CD14-positive monocyte (primary cell): ENCODE results near the gene COMT. TPM values are rescaled to one million over a fixed set of nuclear protein-coding genes. Genes with fewer than 3 reads are reported as not detected.
"Not testable (repeated sequence)": the region's sequence is repeated elsewhere in the genome, so short reads cannot be mapped to it uniquely, and the experiment has no call there.

Experiments used
- DNase-seq, 3 donors: peaks; one replicate each; pipeline ENCODE4 v3.0.0-alpha.2; 2011 to 2022
- H2AFZ ChIP-seq: 2 replicates; pipeline ENCODE4 v1.6.0; 2012; ENCODE audit warnings: mild to moderate bottlenecking, low read depth, low read length, inconsistent platforms; ENCODE audit not compliant: insufficient read depth, poor library complexity, severe bottlenecking
- H3K27ac ChIP-seq, 2 donors: 1 replicate in 1 of 2; 2 replicates in 1 of 2; pipeline ENCODE4 v1.5.1; 2012 to 2013; ENCODE audit warnings: low read length in 2 of 2, control low read depth in 1 of 2, inconsistent platforms in 1 of 2, low read depth in 1 of 2, mild to moderate bottlenecking in 1 of 2
- H3K27me3 ChIP-seq, 2 donors: one replicate each; pipeline versions ENCODE4 v1.6.0 to v1.6.1; 2011 to 2013; ENCODE audit warnings: low read length in 2 of 2; ENCODE audit not compliant: control insufficient read depth in 2 of 2, insufficient read depth in 2 of 2
- H3K36me3 ChIP-seq, 2 donors: replicated peaks in 1 of 2; 1 replicate in 1 of 2; 2 replicates in 1 of 2; pipeline versions ENCODE4 v1.5.1 to v1.6.1; 2012 to 2013; ENCODE audit warnings: low read length in 2 of 2, control low read depth in 1 of 2, inconsistent platforms in 1 of 2, mild to moderate bottlenecking in 1 of 2; ENCODE audit not compliant: insufficient read depth in 2 of 2, control insufficient read depth in 1 of 2
- H3K4me1 ChIP-seq, 2 donors: 1 replicate in 1 of 2; 2 replicates in 1 of 2; pipeline versions ENCODE4 v1.5.1 to v1.6.1; 2012 to 2013; ENCODE audit warnings: low read length in 2 of 2, control low read depth in 1 of 2, inconsistent platforms in 1 of 2, mild to moderate bottlenecking in 1 of 2, moderate library complexity in 1 of 2; ENCODE audit not compliant: insufficient read depth in 2 of 2, control insufficient read depth in 1 of 2
- H3K4me2 ChIP-seq: replicated peaks from 2 replicates; pipeline ENCODE3; 2012; ENCODE audit warnings: low read length, moderate library complexity, mild to moderate bottlenecking; ENCODE audit not compliant: poor library complexity, severe bottlenecking; ENCODE audit errors: extremely low read depth
- H3K4me3 ChIP-seq, 3 experiments: fragments of 200-600 bp in 1 of 3; sonication (generic) in 1 of 3; replicated peaks in 1 of 3; 1 replicate in 2 of 3; 2 replicates in 1 of 3; pipeline ENCODE4 v1.5.1; 2011 to 2013; ENCODE audit warnings: low read length in 3 of 3, mild to moderate bottlenecking in 3 of 3, control low read depth in 2 of 3, low read depth in 2 of 3, inconsistent platforms in 1 of 3, moderate library complexity in 1 of 3
- H3K79me2 ChIP-seq: 2 replicates; pipeline ENCODE4 v1.6.0; 2012; ENCODE audit warnings: mild to moderate bottlenecking, control low read depth, inconsistent platforms, low read length, moderate library complexity; ENCODE audit not compliant: insufficient read depth
- H3K9ac ChIP-seq: 2 replicates; pipeline ENCODE4 v1.6.0; 2017; ENCODE audit warnings: low read length, mild to moderate bottlenecking; ENCODE audit not compliant: insufficient read depth, poor library complexity, severe bottlenecking
- H3K9me3 ChIP-seq, 2 donors: replicated peaks in 1 of 2; 1 replicate in 1 of 2; 2 replicates in 1 of 2; pipeline versions ENCODE4 v1.5.1 to v1.6.1; 2012 to 2013; ENCODE audit warnings: low read length in 2 of 2, control low read depth in 1 of 2; ENCODE audit not compliant: control insufficient read depth in 1 of 2, insufficient read depth in 1 of 2
- H4K20me1 ChIP-seq: 2 replicates; pipeline ENCODE4 v1.6.0; 2012; ENCODE audit warnings: mild to moderate bottlenecking, low read length, control low read depth, moderate library complexity; ENCODE audit not compliant: insufficient read depth
- H3K27ac Mint-ChIP-seq, 7 donors: one replicate each; pipeline ENCODE4 v1.8.0; 2020; ENCODE audit warnings: mild to moderate bottlenecking in 7 of 7, mixed read lengths in 7 of 7, moderate library complexity in 6 of 7, inconsistent platforms in 2 of 7
- H3K27me3 Mint-ChIP-seq, 3 donors: one replicate each; pipeline ENCODE4 v1.8.0; 2021 to 2022; ENCODE audit warnings: low read depth in 3 of 3, mild to moderate bottlenecking in 3 of 3, mixed read lengths in 3 of 3, moderate library complexity in 3 of 3, inconsistent platforms in 1 of 3
- H3K36me3 Mint-ChIP-seq, 2 donors: one replicate each; pipeline ENCODE4 v1.8.0; 2020; ENCODE audit warnings: mixed read lengths in 2 of 2, inconsistent platforms in 1 of 2, mild to moderate bottlenecking in 1 of 2
- H3K4me1 Mint-ChIP-seq: one replicate; pipeline ENCODE4 v1.8.0; 2020; ENCODE audit warnings: mild to moderate bottlenecking, mixed read lengths
- H3K4me3 Mint-ChIP-seq, 2 donors: one replicate each; pipeline ENCODE4 v1.8.0; 2020; ENCODE audit warnings: mild to moderate bottlenecking in 2 of 2, mixed read lengths in 2 of 2, moderate library complexity in 1 of 2
- H3K9me3 Mint-ChIP-seq, 7 donors: one replicate each; pipeline ENCODE4 v1.8.0; 2020 to 2022; ENCODE audit warnings: mixed read lengths in 7 of 7, mild to moderate bottlenecking in 6 of 7, moderate library complexity in 6 of 7, inconsistent platforms in 2 of 7
- WGBS: methylation state at CpG from one replicate; pipeline ENCODE4 v1.1.5; 2013; ENCODE audit warnings: missing lambda C conversion rate; ENCODE audit not compliant: insufficient coverage; 5-methylcytosine and 5-hydroxymethylcytosine counted together
- intact Hi-C, 2 donors: fragments of 100-400 bp; cut with micrococcal nuclease; formaldehyde crosslinking; loops; one replicate each; pipeline versions ENCODE4 v1.15.0 to v1.15.1; 2023
- polyA plus RNA-seq, 3 donors: library from polyadenylated mRNA; depleted of rRNA in 1 of 3; unstranded in 2 of 3; stranded (reverse) in 1 of 3; fragments of 300-500 nt in 2 of 3; fragments of >200 nt in 1 of 3; fragmentation: Illumina TruSeq in 2 of 3; gene quantifications; 1 replicate in 2 of 3; 2 replicates in 1 of 3; pipeline ENCODE4 v1.2.3, GENCODE V29; 2012 to 2021
- TF ChIP-seq, protein P1 (sequence below): fragments of 200-600 bp; IDR thresholded peaks from one replicate; pipeline ENCODE4 v1.8.0; 2022; ENCODE audit warnings: antibody characterized with exemption, mild to moderate bottlenecking

COMT gene
- polyA plus RNA-seq, 3 donors, result 314 to 400 (median 329) TPM

DNA sequence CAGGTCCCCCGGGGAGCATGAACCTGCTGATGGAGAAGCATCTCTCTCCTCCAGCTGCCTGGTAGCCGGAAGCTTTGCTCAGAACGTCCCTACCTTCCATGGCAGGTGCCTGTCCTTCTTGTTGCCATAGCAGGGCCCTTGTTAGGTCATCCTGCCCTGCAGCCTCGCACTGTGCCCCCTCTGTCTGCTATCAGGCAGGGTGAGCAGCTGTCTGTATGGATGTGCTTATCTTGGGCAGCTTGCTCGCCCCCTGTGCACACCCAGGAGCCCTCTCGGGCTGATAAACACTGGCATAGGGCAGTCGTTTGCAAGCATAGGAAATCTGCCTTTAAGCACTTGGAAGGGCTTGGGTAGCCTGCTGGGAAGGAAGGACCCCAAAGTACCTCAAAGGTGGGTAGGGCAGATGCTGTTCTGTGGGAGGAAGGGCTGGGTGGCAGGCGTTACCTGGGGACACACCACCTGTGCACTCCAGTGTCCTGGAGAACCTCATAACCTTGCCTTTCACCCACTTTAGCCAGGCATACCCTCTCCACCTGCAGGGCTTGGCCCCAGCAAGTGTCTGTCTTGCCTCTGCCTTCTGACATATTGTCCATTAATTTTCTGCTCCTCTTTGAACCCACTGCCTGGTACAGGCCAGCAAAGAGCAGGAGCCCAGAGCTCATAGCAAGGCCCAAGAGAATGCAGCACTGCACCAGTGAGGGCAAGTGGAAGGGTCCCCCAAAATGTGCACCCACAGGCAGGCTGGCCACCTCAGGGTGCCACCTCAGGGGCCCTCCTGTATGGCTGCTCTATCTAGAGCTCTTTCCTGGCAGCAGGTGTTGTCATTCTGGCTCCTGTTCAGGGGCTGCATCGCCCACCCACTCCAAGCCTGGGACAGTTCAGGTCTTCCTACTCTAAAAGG, 8.0 kb upstream of the COMT start:
- H3K27ac Mint-ChIP-seq, result peak overlapping the region in 6 of 7 donors; percentile 25 to 88 (median 81)
- peaks cover 32 to 38% of the 10 kb centered on the region in 2 donors for H3K36me3 Mint-ChIP-seq

DNA sequence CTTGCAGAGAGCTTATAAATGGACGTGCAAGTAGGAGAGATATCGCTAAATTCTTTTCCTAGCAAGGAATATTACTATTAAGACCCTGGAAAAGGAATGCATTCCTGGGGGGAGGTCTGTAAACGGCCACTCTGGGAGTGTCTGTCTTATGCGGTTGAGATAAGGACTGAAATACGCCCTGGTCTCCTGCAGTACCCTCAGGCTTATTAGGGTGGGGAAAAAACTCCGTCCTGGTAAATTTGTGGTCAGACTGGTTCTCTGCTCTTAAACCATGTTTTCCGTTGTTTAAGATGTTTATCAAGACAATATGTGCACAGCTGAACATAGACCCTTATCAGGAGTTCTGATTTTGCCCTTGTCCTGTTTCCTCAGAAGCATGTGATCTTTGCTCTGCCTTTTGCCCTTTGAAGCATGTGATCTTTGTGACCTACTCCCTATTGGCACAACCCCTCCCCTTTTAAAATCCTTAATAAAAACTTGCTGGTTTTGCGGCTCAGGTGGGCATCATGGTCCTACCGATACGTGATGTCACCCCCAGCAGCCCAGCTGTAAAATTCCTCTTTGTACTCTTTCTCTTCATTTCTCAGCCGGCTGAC, 6.4 kb upstream of the COMT start:
- peaks cover 64% of the 10 kb centered on the region for H3K4me1 Mint-ChIP-seq

More for the DNA sequence above, 8.0 kb upstream of the COMT start:
- no peak overlapping the region for H3K4me3 Mint-ChIP-seq
- Histone ChIP-seq H3K27me3 (no peaks in the 10 kb centered on the region), H3K9ac (peak overlapping the region; percentile 10), H3K4me2 (peak overlapping the region; percentile 42), H3K9me3 (peaks cover 3 to 9% of the 10 kb centered on the region in 2 donors), H3K79me2 (peaks cover 25% of the 10 kb centered on the region), H4K20me1 (no peaks in the 10 kb centered on the region), H3K36me3 (peaks cover 0 to 15% of the 10 kb centered on the region in 2 donors), H3K27ac (peak overlapping the region; percentile 69 to 79), H3K4me3 (no peak overlapping the region), H3K4me1 (peaks cover 45 to 58% of the 10 kb centered on the region in 2 donors), H2AFZ (no peak overlapping the region)
- DNase-seq, result no peak
- peaks cover 54% of the 10 kb centered on the region for H3K4me1 Mint-ChIP-seq
- H3K27me3 Mint-ChIP-seq, result peaks cover 0 to 2% (median 0%) of the 10 kb centered on the region in 3 donors
- intact Hi-C loops, result no loop called here
- 97% methylated on average over 5 of the region's 9 CpGs for WGBS
- peaks cover 6 to 14% (median 8%) of the 10 kb centered on the region in 7 donors for H3K9me3 Mint-ChIP-seq
- TF ChIP-seq, protein P1, sequence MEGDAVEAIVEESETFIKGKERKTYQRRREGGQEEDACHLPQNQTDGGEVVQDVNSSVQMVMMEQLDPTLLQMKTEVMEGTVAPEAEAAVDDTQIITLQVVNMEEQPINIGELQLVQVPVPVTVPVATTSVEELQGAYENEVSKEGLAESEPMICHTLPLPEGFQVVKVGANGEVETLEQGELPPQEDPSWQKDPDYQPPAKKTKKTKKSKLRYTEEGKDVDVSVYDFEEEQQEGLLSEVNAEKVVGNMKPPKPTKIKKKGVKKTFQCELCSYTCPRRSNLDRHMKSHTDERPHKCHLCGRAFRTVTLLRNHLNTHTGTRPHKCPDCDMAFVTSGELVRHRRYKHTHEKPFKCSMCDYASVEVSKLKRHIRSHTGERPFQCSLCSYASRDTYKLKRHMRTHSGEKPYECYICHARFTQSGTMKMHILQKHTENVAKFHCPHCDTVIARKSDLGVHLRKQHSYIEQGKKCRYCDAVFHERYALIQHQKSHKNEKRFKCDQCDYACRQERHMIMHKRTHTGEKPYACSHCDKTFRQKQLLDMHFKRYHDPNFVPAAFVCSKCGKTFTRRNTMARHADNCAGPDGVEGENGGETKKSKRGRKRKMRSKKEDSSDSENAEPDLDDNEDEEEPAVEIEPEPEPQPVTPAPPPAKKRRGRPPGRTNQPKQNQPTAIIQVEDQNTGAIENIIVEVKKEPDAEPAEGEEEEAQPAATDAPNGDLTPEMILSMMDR, result no peak

More for the DNA sequence above, 6.4 kb upstream of the COMT start:
- Histone ChIP-seq H3K4me1 (peaks cover 51 to 65% of the 10 kb centered on the region in 2 donors), H3K79me2 (peaks cover 28% of the 10 kb centered on the region)
- H3K36me3 ChIP-seq, H2AFZ ChIP-seq, H3K4me3 ChIP-seq, intact Hi-C loops, H3K4me3 Mint-ChIP-seq, H3K4me2 ChIP-seq, DNase-seq, H4K20me1 ChIP-seq, H3K27ac Mint-ChIP-seq, H3K27me3 Mint-ChIP-seq, H3K9me3 ChIP-seq, H3K9ac ChIP-seq, H3K27me3 ChIP-seq, H3K27ac ChIP-seq: not testable (repeated sequence)
- Mint-ChIP-seq H3K36me3 (peaks cover 26 to 35% of the 10 kb centered on the region in 2 donors), H3K9me3 (peaks cover 6 to 14% (median 8%) of the 10 kb centered on the region in 7 donors)
- 83% methylated on average over 7 of the region's 11 CpGs for WGBS
